ENCODE results near the gene GABRA5.
"Not testable (repeated sequence)": the region's sequence is repeated elsewhere in the genome, so short reads cannot be mapped to it uniquely, and the experiment has no call there.

GABRA5 gene

DNA sequence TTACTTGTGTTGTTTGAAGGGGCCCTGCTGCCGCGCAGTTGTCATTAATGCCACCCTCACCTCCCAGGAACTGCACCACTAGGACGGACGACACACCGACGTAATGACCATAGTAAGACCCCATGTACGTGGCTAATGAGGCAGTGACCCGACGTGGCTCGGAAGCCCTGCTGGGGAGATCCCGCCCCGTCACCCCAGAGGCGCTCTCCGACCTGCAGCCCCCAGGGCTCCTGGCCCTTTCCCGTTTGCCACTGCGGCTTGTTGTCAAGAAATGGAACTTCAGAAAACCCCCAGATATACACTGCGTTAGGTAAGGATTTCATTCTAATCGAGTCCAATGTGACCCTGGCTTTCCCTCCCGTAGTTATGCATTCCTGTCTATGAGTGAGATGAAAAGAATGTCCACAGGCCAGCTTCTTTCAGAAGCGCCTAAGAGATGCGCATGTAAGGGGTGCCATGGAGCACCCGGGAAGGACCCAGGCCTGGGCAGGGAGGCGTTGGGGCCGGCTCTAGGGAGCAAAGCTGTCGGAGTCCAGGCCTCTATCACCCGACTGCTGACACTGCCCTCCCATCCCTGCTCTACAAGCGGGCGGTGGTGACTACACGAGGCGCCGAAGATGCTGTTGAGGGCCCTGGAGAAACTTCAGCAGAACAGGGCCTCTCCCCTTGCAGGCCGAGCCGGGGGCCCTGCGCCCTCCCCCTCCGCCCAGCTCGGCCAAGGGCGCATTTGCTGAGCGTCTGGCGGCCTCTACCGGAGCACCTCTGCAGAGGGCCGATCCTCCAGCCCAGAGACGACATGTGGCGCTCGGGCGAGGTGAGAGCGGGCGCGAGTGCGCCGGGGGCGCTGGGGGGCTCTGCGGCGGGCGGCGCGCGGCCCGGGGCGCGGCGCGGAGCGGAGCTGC, at the start of gene GABRA5:
Gene GABRA5, plus strand, starts transcription at position 765 of the 902 bp plus-strand sequence. CDS start 2,187 bp downstream, outside the sequence.
- H3K4me3 ChIP-seq, result peak within 1 kb of the TSS in 2 of 7 experiments; percentile 1 to 36

DNA sequence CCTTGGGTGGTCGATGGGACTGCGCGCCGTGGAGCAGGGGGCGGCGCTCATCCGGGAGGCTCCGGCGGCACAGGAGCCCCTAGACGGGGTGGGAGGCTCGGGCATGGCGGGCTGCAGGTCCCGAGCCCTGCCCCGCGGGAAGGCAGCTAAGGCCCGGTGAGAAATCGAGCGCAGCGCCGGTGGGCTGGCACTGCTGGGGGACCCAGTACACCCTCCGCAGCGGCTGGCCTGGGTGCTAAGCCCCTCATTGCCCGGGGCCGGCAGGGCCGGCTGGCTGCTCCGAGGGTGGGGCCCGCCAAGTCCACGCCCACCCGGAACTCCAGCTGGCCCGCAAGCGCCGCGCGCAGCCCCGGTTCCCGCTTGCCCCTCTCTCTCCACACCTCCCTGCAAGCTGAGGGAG, 35.7 kb upstream of the GABRA5 start:
- not testable (repeated sequence) for H3K4me3 ChIP-seq, H3K27ac ChIP-seq

More for the DNA sequence above, at the start of gene GABRA5:
- no peak within 1 kb of the TSS for H3K27ac ChIP-seq

DNA sequence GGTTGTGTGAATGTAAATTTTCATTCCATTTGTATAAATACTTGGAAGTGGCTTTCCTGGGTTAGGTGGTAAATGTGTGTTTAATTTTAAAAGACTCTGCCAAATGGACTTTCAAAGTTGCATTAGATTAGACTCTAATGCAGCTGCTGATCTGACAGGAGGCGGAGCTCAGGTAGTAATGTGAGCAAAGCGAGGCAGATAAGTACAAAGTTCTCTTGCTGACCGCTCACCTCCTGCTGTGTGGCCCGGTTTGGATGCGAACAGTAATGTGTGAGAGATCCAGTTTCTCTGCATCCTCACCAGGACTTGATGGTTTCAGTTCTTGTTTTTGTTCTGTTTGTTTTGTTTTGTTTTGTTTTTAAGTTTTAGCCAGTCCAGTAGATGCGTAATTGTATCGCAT, 34.9 kb upstream of the GABRA5 start:
- no peak overlapping the region for H3K4me3 ChIP-seq
- H3K27ac ChIP-seq, result no peak overlapping the region

DNA sequence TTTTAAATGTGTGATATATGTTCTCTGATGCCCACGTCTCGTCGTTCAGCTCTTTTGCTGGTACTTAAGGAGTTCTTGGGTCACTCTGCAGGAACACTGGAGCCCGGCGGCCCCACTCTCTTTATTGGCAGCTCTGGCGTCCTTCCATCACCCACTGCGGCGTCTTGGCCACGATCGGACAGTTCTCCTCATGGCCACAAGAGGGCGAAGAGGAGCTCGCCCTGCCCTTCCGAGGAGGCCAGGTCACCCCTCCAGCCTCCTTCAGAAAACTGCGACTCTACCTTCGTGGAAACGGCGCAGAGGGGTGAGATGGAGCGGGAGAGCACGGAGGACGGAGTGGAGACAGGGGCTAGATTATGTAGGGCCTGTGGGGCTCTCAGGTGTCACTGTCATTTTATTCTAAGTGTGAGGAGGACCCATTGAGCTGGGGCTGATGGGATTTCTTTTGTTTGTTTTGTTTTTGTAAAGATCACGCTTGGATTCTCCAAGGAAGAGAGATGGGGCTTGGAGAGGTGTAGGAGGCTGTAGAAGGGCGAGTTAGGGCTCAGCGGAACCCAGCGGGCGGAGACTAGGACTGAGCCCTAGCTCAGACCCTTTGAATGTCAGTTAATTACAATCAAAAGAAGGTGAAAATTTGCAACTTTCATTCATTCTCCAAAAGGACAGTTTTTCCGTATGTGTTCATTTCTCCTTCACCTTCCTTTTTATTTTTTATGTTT, 28.0 kb upstream of the GABRA5 start:
- H3K27ac ChIP-seq, result no peak overlapping the region
- H3K4me3 ChIP-seq, result no peak overlapping the region

DNA sequence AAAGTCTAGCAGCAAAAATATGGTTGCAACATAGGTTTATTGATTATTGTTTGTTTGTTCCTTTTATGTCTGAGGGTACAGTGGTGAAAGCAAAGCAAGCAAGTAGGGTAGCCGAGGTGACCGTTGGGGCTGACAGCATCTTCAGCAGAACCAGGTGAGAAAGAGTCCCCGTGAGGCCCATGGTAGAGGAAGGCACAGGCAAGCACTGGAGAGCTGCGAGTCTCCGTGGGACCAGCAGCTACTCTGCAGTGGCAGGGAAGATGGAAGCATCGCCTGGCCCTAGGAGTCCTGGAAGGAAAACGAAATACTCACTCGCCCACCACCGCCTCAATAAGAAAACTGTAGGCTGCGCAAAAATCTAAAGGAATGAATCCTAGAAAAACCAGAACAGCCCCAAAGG, 25.3 kb upstream of the GABRA5 start:
- H3K27ac ChIP-seq, result no peak overlapping the region
- no peak overlapping the region for H3K4me3 ChIP-seq

DNA sequence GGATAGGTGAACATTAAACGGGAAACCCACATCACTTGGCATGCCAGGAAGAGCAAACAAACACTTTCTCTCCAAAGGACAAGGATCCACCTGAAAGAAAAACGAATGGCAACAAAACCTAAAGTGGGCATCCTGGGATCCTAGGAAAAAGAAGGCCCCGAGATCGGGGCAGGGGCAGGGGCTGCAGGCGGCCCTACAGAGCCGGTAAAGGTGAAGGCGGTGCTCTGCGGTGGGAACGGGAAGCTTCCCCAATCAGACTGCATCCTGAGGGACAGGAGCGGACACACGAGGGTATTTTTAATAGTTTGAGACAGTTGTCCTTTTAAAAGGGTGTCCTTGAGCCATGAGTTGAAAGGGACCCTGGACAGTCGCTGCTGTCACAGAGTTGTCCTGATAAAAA, 24.9 kb upstream of the GABRA5 start:
- no peak overlapping the region for H3K4me3 ChIP-seq
- H3K27ac ChIP-seq, result no peak overlapping the region

DNA sequence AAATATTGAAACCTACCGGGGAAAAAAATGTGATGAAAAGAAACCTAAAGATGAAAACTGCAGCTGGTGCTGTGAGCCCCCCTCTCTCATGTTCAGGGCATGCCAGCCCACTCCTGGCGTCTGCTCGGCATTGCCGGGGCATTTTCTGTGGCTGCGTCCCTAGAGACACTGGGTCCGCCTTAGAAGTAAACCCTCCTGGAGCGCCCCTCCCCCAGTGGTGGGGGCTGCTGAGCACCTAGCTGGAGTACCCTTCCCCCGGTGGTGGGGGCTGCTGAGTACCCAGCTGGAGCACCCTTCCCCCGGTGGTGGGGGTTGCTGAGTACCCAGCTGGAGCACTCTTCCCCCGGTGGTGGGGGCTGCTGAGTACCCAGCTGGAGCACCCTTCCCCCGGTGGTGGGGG, 24.5 kb upstream of the GABRA5 start:
- no peak overlapping the region for H3K27ac ChIP-seq
- no peak overlapping the region for H3K4me3 ChIP-seq

DNA sequence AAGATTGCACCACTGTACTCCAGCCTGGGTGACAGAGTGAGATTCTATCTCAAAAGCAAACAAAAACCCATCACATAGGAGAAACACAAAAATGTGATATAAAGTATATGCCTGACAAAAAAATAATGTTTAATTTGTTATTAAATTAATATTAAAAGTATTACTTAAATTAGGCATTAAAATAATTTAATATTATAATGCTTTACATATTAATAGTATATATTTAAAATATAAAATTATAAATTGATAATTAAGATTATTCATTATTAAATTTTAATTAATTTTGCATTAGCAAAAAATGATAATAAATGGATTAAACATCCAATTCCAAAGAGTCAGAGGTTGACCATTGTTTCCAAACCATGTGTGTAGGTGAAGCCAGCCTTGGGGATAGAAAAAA, 22.0 kb upstream of the GABRA5 start:
- no peak overlapping the region for H3K27ac ChIP-seq
- no peak overlapping the region for H3K4me3 ChIP-seq

DNA sequence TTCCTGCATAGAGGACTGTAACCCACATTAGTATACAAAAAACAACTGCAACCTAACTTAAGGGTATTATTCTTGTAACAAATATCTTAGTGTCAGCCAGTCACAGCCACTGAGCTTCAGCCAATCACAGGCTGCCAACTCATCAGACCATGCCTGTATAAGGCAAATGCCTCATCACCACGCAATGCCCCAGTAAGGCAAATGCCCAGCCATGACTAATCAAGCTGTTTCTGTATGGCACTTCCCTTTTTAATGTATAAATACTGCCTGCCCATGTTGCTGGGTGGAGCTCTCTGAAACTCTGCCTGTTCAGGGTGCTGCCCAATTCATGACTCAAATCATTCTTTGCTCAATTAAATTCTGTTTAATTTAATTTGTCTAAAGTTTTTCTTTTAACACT, 18.4 kb upstream of the GABRA5 start:
- H3K27ac ChIP-seq, result no peak overlapping the region
- H3K4me3 ChIP-seq, result no peak overlapping the region

DNA sequence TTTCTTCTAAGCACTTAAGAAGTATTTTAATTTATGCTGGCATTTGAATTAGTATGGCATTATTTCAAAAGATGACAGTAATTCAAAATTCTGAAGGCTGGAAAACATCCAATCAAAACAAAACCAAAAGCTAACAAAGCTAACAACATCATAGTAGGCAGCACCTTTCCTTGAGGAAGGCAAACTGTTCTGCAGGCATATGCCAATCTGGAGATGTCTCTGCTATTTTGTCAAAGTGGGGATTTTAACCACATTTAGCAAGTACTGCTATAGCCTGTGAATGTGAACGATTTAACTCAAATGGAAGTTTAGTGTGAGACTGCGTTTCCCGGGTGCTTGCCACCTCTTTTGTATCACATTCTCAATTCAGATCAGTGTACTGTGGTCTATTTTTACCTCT, 16.7 kb upstream of the GABRA5 start:
- Histone ChIP-seq H3K27ac (no peak overlapping the region), H3K4me3 (no peak overlapping the region)

DNA sequence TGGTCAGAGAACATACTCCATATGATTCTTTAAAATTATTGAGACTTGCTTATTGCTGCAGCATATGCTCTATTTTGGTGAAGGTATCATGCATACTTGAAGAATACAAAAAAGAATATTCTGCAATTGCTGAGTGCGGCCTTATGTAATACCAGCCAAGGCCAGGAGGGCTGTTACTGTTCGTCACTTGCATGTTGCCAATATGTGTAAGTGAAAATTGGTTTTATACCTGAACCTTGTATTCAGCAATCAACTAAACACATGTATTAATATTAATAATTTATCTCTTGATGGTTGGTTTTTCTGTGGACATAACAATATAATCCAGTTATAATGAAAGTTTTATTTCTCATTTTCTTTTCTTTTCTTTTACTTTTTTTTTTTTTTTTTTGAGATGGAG, 13.9 kb upstream of the GABRA5 start:
- Histone ChIP-seq H3K27ac (no peak overlapping the region), H3K4me3 (no peak overlapping the region)

DNA sequence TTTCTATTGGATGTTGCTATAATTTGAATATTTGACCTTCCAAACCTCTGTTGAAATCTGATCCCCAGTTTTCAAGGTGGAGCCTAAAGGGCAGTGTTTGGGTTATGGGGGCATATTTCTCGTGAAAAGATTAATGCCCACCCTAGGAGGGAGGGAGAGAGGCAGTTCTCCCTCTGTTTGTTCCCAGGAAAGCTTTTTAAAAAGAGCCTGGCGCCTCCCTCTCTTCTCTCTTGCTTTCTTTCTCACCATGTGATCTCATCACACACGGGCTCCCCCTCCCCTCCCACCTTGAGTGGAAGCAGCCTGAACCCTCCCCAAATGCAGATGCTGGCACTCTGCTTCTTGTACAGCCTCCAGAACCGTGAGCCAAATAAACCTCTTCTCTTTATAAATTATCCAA, 12.4 kb upstream of the GABRA5 start:
- no peak overlapping the region for H3K4me3 ChIP-seq
- H3K27ac ChIP-seq, result no peak overlapping the region

DNA sequence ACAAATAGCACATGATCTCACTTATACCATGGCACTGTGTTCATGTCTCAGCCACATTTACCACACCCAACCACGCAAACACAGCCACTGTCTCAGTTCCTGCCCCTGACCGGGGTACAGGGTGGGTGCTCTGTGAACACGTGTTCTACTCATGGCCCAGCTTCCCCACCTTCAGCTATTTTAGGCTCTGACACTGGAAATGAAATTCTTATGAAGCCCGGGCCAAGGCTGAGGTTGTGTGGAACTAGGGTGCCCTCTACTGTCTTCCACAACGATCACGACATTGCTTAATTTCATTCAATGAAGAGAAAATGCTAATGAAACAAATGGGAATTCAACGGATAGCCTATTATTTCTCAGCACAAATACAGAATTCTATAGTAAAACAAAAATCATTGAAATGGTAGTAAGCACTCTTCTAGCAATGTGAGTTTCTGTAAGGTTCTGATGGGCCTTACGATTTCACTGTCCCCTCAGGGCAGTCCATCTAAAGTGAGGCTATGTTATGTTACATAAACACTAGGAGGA, 2.1 kb upstream of the GABRA5 start:
- H3K27ac ChIP-seq, result no peak overlapping the region
- no peak overlapping the region for H3K4me3 ChIP-seq

DNA sequence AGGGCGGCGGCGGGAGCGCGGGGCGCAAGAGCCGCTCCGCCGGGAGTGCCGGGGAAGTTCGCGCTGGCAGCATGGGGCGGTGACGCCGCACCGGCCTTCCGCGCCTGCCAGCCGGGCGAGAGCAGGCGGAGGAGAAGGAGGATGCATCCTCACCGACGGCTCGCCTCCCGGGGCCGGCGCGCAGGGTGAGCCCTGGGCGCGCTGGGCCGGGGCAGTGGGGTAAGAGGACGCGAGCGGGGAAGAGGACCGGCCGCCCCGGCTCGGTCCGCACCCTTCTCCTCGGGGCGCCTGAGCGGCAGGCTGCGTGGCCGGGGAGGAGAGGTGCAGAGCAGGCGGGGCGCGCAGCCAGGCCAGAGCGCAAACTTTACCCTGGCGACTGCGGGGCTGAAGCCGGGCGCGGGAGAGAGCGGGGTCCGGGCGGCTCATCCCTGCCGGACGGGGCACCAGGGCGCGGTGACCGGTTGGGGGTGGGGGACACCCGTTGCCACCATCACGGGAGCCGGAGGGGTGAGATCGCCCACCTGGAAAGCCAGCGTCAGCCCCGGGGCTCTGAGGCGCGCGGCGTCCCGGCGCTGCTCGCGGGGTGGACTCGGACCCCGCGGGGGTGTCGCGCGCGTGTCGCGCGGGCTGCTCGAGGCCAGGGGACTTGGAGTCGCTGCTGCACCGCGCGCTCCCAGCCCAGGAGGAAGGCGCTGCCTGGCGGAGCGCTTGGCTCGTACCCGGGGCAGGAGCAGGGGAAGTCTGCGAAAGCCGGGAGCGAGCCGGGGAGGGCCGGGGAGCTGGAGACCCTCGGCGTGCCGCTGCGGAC, 542 bp downstream of the GABRA5 start:
- Histone ChIP-seq H3K4me3 (peak overlapping the region in 2 of 7 experiments; percentile 1 to 36), H3K27ac (no peak overlapping the region)

DNA sequence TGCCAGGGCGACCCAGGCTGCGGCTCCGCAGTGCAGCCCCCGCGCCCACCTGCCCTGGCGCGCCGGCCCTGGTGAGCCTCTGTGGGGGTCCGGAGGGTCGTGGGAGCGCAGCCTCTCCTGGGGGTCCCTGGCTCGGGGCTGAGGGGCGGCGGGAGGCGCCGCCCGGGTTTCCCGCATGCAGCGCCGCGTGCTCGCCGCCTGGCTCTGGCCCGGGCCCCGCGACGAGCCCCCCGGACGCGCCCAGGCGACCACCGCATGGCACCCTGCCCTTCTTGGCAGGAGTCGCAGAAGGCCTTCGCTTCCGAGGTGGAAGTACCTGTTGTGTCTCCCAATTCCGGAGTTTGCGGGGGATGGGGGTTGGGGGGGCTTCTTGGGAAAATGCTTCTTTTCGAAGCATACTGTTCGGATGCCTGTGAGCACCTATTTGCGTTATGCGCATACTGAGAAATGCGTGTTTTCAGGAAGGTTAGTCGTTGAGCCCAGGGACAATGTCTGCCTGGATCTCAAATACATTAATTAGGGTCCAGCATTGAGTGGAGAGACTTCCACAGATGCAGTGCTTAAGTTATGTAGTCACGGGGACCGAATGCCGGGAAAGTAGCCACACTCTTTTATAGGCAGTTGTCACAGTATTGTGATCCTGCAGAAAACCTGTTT, 1.3 kb downstream of the GABRA5 start:
- H3K27ac ChIP-seq, result no peak overlapping the region
- peak overlapping the region in 1 of 7 experiments; percentile 36 for H3K4me3 ChIP-seq

DNA sequence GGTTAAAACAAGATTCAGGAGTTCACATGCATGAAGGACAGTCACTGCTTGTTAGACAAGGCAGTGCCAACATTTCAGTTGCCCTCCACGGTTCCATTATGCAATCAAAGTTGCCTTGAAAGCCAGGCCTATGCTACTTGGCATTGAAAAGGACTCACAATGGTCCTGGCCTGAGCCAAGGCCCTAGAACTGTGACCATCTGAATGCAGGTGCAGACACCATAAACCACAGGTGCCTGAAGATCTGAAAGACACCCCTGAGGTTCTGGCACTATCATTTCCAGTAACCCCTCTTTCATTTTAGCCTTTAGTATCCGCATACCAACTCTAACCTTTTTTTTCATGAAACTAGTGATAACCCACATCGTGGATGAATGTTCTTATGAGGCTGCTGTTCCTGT, 2.8 kb downstream of the GABRA5 start:
- Histone ChIP-seq H3K4me3 (no peak overlapping the region), H3K27ac (no peak overlapping the region)

DNA sequence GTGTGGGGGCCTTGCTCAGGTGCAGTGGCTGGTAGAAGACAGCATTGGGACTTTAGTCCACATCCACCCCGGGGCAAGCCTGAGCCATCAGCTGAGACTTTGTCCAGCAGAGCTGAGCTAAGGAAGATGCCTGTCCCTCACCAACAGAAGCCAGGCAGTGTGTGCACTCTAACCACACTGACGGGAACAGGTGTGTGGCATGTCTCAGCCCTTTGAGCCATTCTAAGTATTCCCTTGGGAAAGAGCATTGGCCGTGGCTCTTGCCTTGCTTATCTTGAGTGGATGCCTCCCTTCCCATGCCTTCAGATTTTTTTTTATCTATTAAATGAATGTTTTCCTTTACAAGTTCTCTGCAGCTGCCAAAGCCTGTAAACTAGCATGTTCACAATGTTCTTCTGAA, 3.5 kb downstream of the GABRA5 start:
- H3K4me3 ChIP-seq, result no peak overlapping the region

DNA sequence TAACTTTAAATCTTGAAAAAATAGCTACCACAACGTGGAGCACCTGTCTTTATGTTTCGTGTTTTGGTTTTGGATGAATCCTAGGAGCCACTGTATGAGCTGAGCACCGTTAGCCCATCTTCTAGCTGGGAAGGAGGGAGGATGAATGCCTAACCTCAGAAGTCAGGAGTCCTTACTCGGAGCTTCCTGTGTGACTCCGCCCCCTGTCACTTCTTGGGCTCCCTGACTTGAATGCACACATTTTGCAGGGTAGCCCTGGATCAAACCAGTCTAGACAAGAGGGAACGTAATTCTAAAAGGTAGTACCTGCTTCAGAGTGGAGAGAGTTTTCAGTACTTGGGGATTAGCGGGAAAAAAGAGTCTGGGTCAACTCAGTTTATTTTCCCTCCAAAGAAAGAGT, 5.3 kb downstream of the GABRA5 start:
- no peak overlapping the region for H3K27ac ChIP-seq
- no peak overlapping the region for H3K4me3 ChIP-seq

More for the DNA sequence above, 3.5 kb downstream of the GABRA5 start:
- H3K27ac ChIP-seq, result no peak overlapping the region

DNA sequence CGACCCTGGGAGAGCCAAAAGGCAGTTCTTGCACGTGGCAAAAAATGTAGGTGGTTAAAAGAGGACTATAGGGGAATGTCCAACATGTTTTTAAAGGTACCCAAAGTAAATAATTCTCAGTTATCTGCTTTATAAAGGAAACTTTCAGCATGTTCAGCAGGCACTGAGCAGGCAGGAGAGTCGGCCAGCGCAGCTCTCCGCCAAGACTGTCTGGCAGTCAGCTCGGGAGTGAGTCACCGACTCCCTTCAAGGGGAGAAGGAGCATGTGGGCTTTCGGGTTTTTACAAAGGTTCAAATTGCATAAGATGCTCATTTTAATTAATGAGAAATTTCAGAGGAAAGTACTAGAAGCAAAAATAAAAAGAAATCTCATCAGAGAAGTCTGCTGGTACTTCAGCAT, 7.0 kb downstream of the GABRA5 start:
- no peak overlapping the region for H3K4me3 ChIP-seq

More for the DNA sequence above, 7.0 kb downstream of the GABRA5 start:
- no peak overlapping the region for H3K27ac ChIP-seq
